K562 (cell line): ENCODE data around the gene AIMP1. TPM values are rescaled to one million over a fixed set of nuclear protein-coding genes. Genes with fewer than 3 reads are reported as not detected.

Experiments used
- ATAC-seq: fragments of 200-7000 bp; cut with Tn5 transposase; 3 replicates; pipeline ENCODE4 v1.9.1; 2020; ENCODE audit warnings: moderate library complexity
- BruUV-seq: library from RNA; stranded (reverse); fragments of 400-500 nt; replicated peaks from 2 replicates; lab custom pipeline; 2021; lab: Mats Ljungman, UMichigan
- CTCF ChIA-PET: fragments of 300-600 bp; formaldehyde crosslinking; extraction: SDS; loops from one replicate; lab custom pipeline; 2021; ENCODE audit warnings: low intra/inter-chr PET ratio; lab: Yijun Ruan, JAX
- POLR2A ChIA-PET: fragments of 300-600, 350-650 bp; sonication (Branson Sonifier 250); formaldehyde crosslinking; extraction: SDS; loops from one replicate; lab custom pipeline; 2021; ENCODE audit warnings: antibody characterized with exemption, inconsistent platforms; lab: Yijun Ruan, JAX
- DNase-seq, 4 experiments: peaks; one replicate each; pipeline versions ENCODE4 v3.0.0 to v3.0.0-alpha.2; 2011 to 2018; ENCODE audit warnings: low spot score in 3 of 4, mixed read lengths in 3 of 4; ENCODE audit errors: extremely low read depth in 1 of 4
- FAIRE-seq: peaks from 2 replicates; lab custom pipeline; 2011; peaks lifted over from hg19 to GRCh38; lab: Jason Lieb, UNC
- H2AFZ ChIP-seq: 2 replicates; pipeline ENCODE4 v1.6.0; 2011; ENCODE audit warnings: low read depth, low read length, control low read depth, inconsistent platforms
- H3K27ac ChIP-seq: fragments of 200-600 bp; 3 replicates; pipeline ENCODE4 v1.8.0; 2011; ENCODE audit warnings: low read depth, mild to moderate bottlenecking, control low read depth, inconsistent platforms, low read length, moderate library complexity, mixed read lengths; ENCODE audit errors: extremely low read depth
- H3K27me3 ChIP-seq, 2 experiments: fragments of 300-600 bp in 1 of 2; 2 replicates in 1 of 2; 3 replicates in 1 of 2; pipeline versions ENCODE4 v1.6.0 to v1.8.0; 2011; ENCODE audit warnings: inconsistent platforms in 2 of 2, low read length in 2 of 2, mild to moderate bottlenecking in 1 of 2, mixed read lengths in 1 of 2, moderate library complexity in 1 of 2; ENCODE audit not compliant: control insufficient read depth in 2 of 2, insufficient read depth in 2 of 2
- H3K36me3 ChIP-seq: fragments of 300-600 bp; 3 replicates; pipeline ENCODE4 v1.8.0; 2011; ENCODE audit warnings: mild to moderate bottlenecking, low read length, inconsistent platforms; ENCODE audit not compliant: control insufficient read depth, insufficient read depth
- H3K4me1 ChIP-seq, 2 experiments: fragments of 200-600 bp in 1 of 2; replicated peaks in 1 of 2; 2 replicates in 1 of 2; 3 replicates in 1 of 2; pipeline versions ENCODE4 v1.5.1 to v1.8.0; 2011; ENCODE audit warnings: inconsistent platforms in 2 of 2, low read length in 2 of 2, mild to moderate bottlenecking in 1 of 2, mixed read lengths in 1 of 2, moderate library complexity in 1 of 2; ENCODE audit not compliant: control insufficient read depth in 2 of 2, insufficient read depth in 2 of 2
- H3K4me2 ChIP-seq: 2 replicates; pipeline ENCODE4 v1.6.1; 2011; ENCODE audit warnings: low read length, control low read depth, inconsistent platforms, mixed read lengths; ENCODE audit not compliant: insufficient read depth
- H3K4me3 ChIP-seq: fragments of 200-600 bp; sonication (generic), shearing (Covaris generic); 2 replicates; pipeline ENCODE4 v1.5.1; 2016; ENCODE audit warnings: control low read depth, inconsistent platforms
- H3K79me2 ChIP-seq: fragments of 200-600 bp; 3 replicates; pipeline ENCODE4 v1.8.0; 2011; ENCODE audit warnings: low read length, inconsistent platforms; ENCODE audit not compliant: control insufficient read depth, insufficient read depth
- H3K9ac ChIP-seq, 2 experiments: 2 replicates each; pipeline versions ENCODE4 v1.6.0 to v1.6.1; 2011; ENCODE audit warnings: low read depth in 2 of 2, low read length in 2 of 2, control low read depth in 1 of 2, inconsistent platforms in 1 of 2, mild to moderate bottlenecking in 1 of 2, mixed read lengths in 1 of 2; ENCODE audit not compliant: insufficient read depth in 1 of 2
- H3K9me1 ChIP-seq: one replicate; pipeline ENCODE4 v1.6.0; 2011; ENCODE audit warnings: inconsistent platforms, mild to moderate bottlenecking, low read length, moderate library complexity; ENCODE audit not compliant: control insufficient read depth, insufficient read depth
- H3K9me3 ChIP-seq: replicated peaks from 2 replicates; pipeline ENCODE4 v1.5.1; 2011; ENCODE audit warnings: low read depth, low read length, inconsistent platforms; ENCODE audit not compliant: control insufficient read depth, insufficient read depth
- H4K20me1 ChIP-seq: replicated peaks from 2 replicates; pipeline ENCODE4 v1.6.1; 2011; ENCODE audit warnings: low read length, inconsistent platforms, mixed read lengths; ENCODE audit not compliant: control insufficient read depth, insufficient read depth
- C11orf30 ChIP-seq: fragments of 450-650 bp; IDR thresholded peaks from 2 replicates; pipeline ENCODE4 v1.6.1; 2016; ENCODE audit warnings: low read depth, mild to moderate bottlenecking
- FOXM1 ChIP-seq, 2 experiments: fragments of 450-650 bp in 1 of 2; sonication (generic) in 1 of 2; formaldehyde crosslinking in 1 of 2; IDR thresholded peaks; 2 replicates each; pipeline versions ENCODE4 v1.6.1 to v1.9.0; 2017 to 2022; ENCODE audit warnings: low read depth in 2 of 2, mild to moderate bottlenecking in 2 of 2, missing genetic modification reagents in 1 of 2, moderate library complexity in 1 of 2
- LEF1 ChIP-seq: fragments of 450-650 bp; IDR thresholded peaks from 2 replicates; pipeline ENCODE4 v1.6.1; 2016; ENCODE audit warnings: mild to moderate bottlenecking
- PHB ChIP-seq: fragments of 250-450 bp; sonication (Bioruptor Pico); IDR thresholded peaks from 2 replicates; pipeline ENCODE4 v1.5.0; 2021
- ZNF316 ChIP-seq: fragments of 450-650 bp; IDR thresholded peaks from 2 replicates; pipeline ENCODE4 v1.6.1; 2016
- WGBS: fragments of 100-300 bp; shearing (Covaris generic); methylation state at CpG from one replicate; pipeline ENCODE4 v1.1.6; 2016; ENCODE audit warnings: low coverage, mixed read lengths; ENCODE audit not compliant: insufficient coverage; ENCODE audit errors: missing lambda C conversion rate; 5-methylcytosine and 5-hydroxymethylcytosine counted together
- in situ Hi-C: fragments of 300-500 bp; cut with MboI; formaldehyde crosslinking; loops from 4 replicates; pipeline ENCODE4 v1.15.0; 2018; ENCODE audit warnings: inconsistent platforms, mixed read lengths
- intact Hi-C: fragments of 100-400 bp; cut with micrococcal nuclease; formaldehyde crosslinking; loops from 2 replicates; pipeline ENCODE4 v1.14.2; 2022
- polyA plus RNA-seq, 8 experiments: library from polyadenylated mRNA; depleted of rRNA in 4 of 8; stranded (reverse) in 5 of 8; unstranded in 3 of 8; fragments of >200 nt; fragmentation: Nextera tagmentation in 2 of 8; fragmentation: Illumina TruSeq in 1 of 8; extraction: Ambion mirVana in 2 of 8; extraction: Trizol in 1 of 8; gene quantifications; 2 replicates each; pipeline versions ENCODE4 v1.2.1 to v1.2.3, GENCODE V29; 2011 to 2014; ENCODE audit warnings: inconsistent platforms in 1 of 8, missing spikeins in 1 of 8
- total RNA-seq, 7 experiments: library from RNA; depleted of rRNA in 6 of 7; stranded (reverse); fragments of >200 nt in 6 of 7; fragmentation: Illumina TruSeq in 2 of 7; extraction: Trizol in 2 of 7; gene quantifications; 2 replicates each; pipeline versions ENCODE4 v1.2.1 to v1.2.3, GENCODE V29; 2011 to 2021; ENCODE audit warnings: low replicate concordance in 1 of 7
- TF ChIP-seq, protein P1 (sequence below): fragments of 450-650 bp; formaldehyde crosslinking; IDR thresholded peaks from 2 replicates; pipeline ENCODE4 v1.4.0; 2020; ENCODE audit warnings: mild to moderate bottlenecking, moderate library complexity

The AIMP1 gene
- total and polyA plus RNA-seq, 9 of the 15 experiments (the other 6 are each of a cell fraction or from before 2014, with no cell fraction given), result 39.9 to 141 (median 70.1) TPM

- no peak for FAIRE-seq
- no peak for DNase-seq
- H3K36me3 ChIP-seq, result peaks cover 42% of the 10 kb centered on the region; the same call in 2 of the 3 replicates
- TF ChIP-seq C11orf30 (peak; percentile 52; the same call in 1 of the 2 replicates), LEF1 (no peak), PHB (CRISPR knock-in tag) (no peak), ZNF316 (peak; percentile 80), FOXM1 (IDR thresholded peaks at IDR 0.05; ENCODE audit: low read depth) (no peak), FOXM1 (CRISPR knock-in tag; IDR thresholded peaks at IDR 0.05; ENCODE audit: low read depth) (no peak)
- TF ChIP-seq, protein P1, sequence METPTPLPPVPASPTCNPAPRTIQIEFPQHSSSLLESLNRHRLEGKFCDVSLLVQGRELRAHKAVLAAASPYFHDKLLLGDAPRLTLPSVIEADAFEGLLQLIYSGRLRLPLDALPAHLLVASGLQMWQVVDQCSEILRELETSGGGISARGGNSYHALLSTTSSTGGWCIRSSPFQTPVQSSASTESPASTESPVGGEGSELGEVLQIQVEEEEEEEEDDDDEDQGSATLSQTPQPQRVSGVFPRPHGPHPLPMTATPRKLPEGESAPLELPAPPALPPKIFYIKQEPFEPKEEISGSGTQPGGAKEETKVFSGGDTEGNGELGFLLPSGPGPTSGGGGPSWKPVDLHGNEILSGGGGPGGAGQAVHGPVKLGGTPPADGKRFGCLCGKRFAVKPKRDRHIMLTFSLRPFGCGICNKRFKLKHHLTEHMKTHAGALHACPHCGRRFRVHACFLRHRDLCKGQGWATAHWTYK (CRISPR knock-in tag), result no peak
- peaks cover 30% of the 10 kb centered on the region for H3K79me2 ChIP-seq
- H3K4me3 ChIP-seq, result no peak overlapping the region
- H3K27ac ChIP-seq, result no peak overlapping the region
- intact Hi-C loops (no loop called here), in situ Hi-C loops (no loop called here)
- POLR2A ChIA-PET, result no interaction called here
- H4K20me1 ChIP-seq, result no peaks in the 10 kb centered on the region
- BruUV-seq, result no TSS peak
- H2AFZ ChIP-seq, result no peak overlapping the region
- no peak overlapping the region for H3K4me2 ChIP-seq
- no peaks in the 10 kb centered on the region for H3K9me1 ChIP-seq
- 94% methylated on average over 1 of the region's 1 CpG for WGBS
- no peak overlapping the region for H3K9ac ChIP-seq
- ATAC-seq, result no peak
- CTCF ChIA-PET, result no interaction called here
- H3K4me1 ChIP-seq, result 0 out of 5 replicates have a peak, but pooled peaks cover 0 to 2% of the 10 kb centered on the region in 2 experiments
- no peaks in the 10 kb centered on the region for H3K27me3 ChIP-seq
- H3K9me3 ChIP-seq, result no peaks in the 10 kb centered on the region
Measured at GRCh38 chr4:106347167-106347566, 30.8 kb downstream of the AIMP1 start.
